GM23248 (cell line): ENCODE results near the gene IGFBP6.

Experiments
- EZH2 ChIP-seq: fragments of 200-600 bp; sonication (generic); IDR thresholded peaks from 2 replicates; pipeline ENCODE4 v1.6.1; 2018; ENCODE audit warnings: antibody characterized with exemption, mild to moderate bottlenecking; ENCODE audit not compliant: insufficient read depth, poor library complexity, severe bottlenecking
- EZH2phosphoT487 ChIP-seq: fragments of 200-600 bp; sonication (generic); IDR thresholded peaks from 2 replicates; pipeline ENCODE4 v1.6.1; 2018; ENCODE audit warnings: antibody characterized with exemption, moderate library complexity, mild to moderate bottlenecking, low read depth; ENCODE audit not compliant: insufficient read depth

DNA sequence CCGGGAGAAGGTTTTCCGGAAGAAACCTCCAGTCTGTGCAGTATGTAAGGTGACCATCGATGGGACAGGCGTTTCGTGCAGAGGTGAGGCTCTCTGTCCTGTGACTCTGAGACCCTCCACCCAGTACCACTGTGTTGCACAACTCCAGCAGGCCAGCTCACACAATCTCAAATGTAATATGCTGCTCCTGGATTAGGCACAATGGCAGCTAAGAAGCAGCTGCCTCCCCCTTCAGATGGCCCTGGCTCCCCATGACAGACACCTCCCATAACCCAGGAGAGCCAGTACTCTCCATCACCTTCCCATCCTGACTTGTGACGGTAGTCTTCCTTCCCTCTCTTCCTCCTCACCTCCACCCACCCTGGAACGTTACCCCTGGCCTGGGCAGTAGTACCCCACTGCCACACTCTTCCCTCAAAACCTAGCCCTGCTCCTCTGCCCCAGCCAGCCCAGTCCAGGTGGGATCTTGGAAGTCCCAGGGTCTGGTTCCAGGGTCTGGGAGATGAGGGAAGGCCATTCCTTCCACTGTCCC lies 45.5 kb upstream of the IGFBP6 start:
- TF ChIP-seq EZH2 (no peak), EZH2phosphoT487 (no peak)
